Measurements from ENCODE around the gene APOC3. TPM values are rescaled to one million over a fixed set of nuclear protein-coding genes. Genes with fewer than 3 reads are reported as not detected.

Gene APOC3
- total and polyA plus RNA-seq, 2 experiments from 2014 or later = not detected

- TF ChIP-seq REST (IDR thresholded peaks at IDR 0.05; ENCODE audit: unreplicated experiment) (no peak), JUNB (IDR thresholded peaks at IDR 0.05; ENCODE audit: unreplicated experiment) (no peak), POLR2AphosphoS5 (IDR thresholded peaks at IDR 0.05; ENCODE audit: low read depth) (no peak), CREB1 (CRISPR knock-in tag; IDR thresholded peaks at IDR 0.05; ENCODE audit: low read depth) (no peak), ZNF331 (CRISPR knock-in tag; IDR thresholded peaks at IDR 0.05; ENCODE audit: low read depth) (no peak), CTCF (conservative IDR thresholded peaks at IDR 0.05; ENCODE audit: low read depth in 2 of 2) (no peak), EZH2phosphoT487 (IDR thresholded peaks at IDR 0.05; ENCODE audit: unreplicated experiment) (no peak), NANOG (IDR thresholded peaks at IDR 0.05; ENCODE audit: borderline replicate concordance) (no peak), ETS1 (IDR thresholded peaks at IDR 0.05) (no peak), EZH2 (IDR thresholded peaks at IDR 0.05; ENCODE audit: low read depth, unreplicated experiment) (no peak), STAT1 (IDR thresholded peaks at IDR 0.05; ENCODE audit: unreplicated experiment) (no peak)
These were observed 36.6 kb upstream of the APOC3 start (continued) for GRCh38 chr11:116792869-116793771.

GRCh38 chr11:116793772-116794097 is 36.0 kb upstream of the APOC3 start:
- H3K4me1 Mint-ChIP-seq = peaks cover 14% of the 10 kb centered on the region

More at GRCh38 chr11:116793772-116794097, 36.0 kb upstream of the APOC3 start:
- H4K20me1 ChIP-seq (replicated peaks; ENCODE audit: insufficient read depth) = no peaks in the 10 kb centered on the region
- H2AFZ ChIP-seq = 0 out of 2 replicates have a peak overlapping the region, but pooled peaks have one; percentile 52
- H3K4me1 ChIP-seq (ENCODE audit: insufficient read depth) = no peaks in the 10 kb centered on the region; the same call in 1 of the 2 replicates
- Mint-ChIP-seq H3K4me3 (no peak overlapping the region), H3K36me3 (ENCODE audit: low read depth) (no peaks in the 10 kb centered on the region), H3K9me3 (no peaks in the 10 kb centered on the region), H3K27ac (no peak overlapping the region), H3K27me3 (ENCODE audit: insufficient read depth, low read depth, poor library complexity) (peaks cover 9% of the 10 kb centered on the region)
- H3K4me3 ChIP-seq = no peak overlapping the region
- H3K79me2 ChIP-seq (replicated peaks; ENCODE audit: insufficient read depth) = no peaks in the 10 kb centered on the region
- DNase-seq (ENCODE audit: low spot score) = no peak
- H3F3A ChIP-seq (replicated peaks; ENCODE audit: low read depth) = no peaks in the 10 kb centered on the region
- peaks cover 6% of the 10 kb centered on the region; the same call in 1 of the 2 replicates for H3K9me2 ChIP-seq (ENCODE audit: insufficient read depth)
- H3K27me3 ChIP-seq (ENCODE audit: insufficient read depth) = no peaks in the 10 kb centered on the region
- no peak overlapping the region for H3K4me2 ChIP-seq
- no peak for ATAC-seq
- H3K27ac ChIP-seq (ENCODE audit: low read depth) = no peak overlapping the region
- TF ChIP-seq ZNF331 (CRISPR knock-in tag; IDR thresholded peaks at IDR 0.05; ENCODE audit: low read depth) (no peak), CTCF (conservative IDR thresholded peaks at IDR 0.05; ENCODE audit: low read depth in 2 of 2) (no peak), JUNB (IDR thresholded peaks at IDR 0.05; ENCODE audit: unreplicated experiment) (no peak), REST (IDR thresholded peaks at IDR 0.05; ENCODE audit: unreplicated experiment) (no peak), NANOG (IDR thresholded peaks at IDR 0.05; ENCODE audit: borderline replicate concordance) (no peak), ETS1 (IDR thresholded peaks at IDR 0.05) (no peak)
- H3K36me3 ChIP-seq (ENCODE audit: insufficient read depth) = no peaks in the 10 kb centered on the region

Data from GM23338 (cell line).